ENCODE measurements around the gene AKAP6.
A peak's percentile ranks its signal among the peaks of the same experiment; 100 is the strongest.

AKAP6 gene

GRCh38 chr14:32594766-32595165 is 265.7 kb downstream of the AKAP6 start:
- DNase-seq, result no peak

- no peak for DNase-seq
Observed at GRCh38 chr14:32595497-32595896, 266.4 kb downstream of the AKAP6 start.

- no peak for DNase-seq
Observed at GRCh38 chr14:32596390-32596789, 267.3 kb downstream of the AKAP6 start.

GRCh38 chr14:32597771-32598170 is 268.7 kb downstream of the AKAP6 start:
- no peak for DNase-seq

GRCh38 chr14:32601069-32601468 is 272.0 kb downstream of the AKAP6 start:
- no peak for DNase-seq

- DNase-seq, result no peak
Observed at GRCh38 chr14:32601906-32602305, 272.8 kb downstream of the AKAP6 start.

GRCh38 chr14:32602699-32603098 is 273.6 kb downstream of the AKAP6 start:
- DNase-seq, result no peak

- no peak for DNase-seq
Observed at GRCh38 chr14:32603992-32604565, 275.0 kb downstream of the AKAP6 start.

GRCh38 chr14:32606301-32606700 is 277.2 kb downstream of the AKAP6 start:
- no peak for DNase-seq

- no peak for DNase-seq
Observed at GRCh38 chr14:32607399-32607798, 278.3 kb downstream of the AKAP6 start.

GRCh38 chr14:32608857-32609256 is 279.8 kb downstream of the AKAP6 start:
- DNase-seq, result no peak

GRCh38 chr14:32609388-32609787 is 280.3 kb downstream of the AKAP6 start:
- DNase-seq, result no peak

GRCh38 chr14:32611752-32612151 is 282.7 kb downstream of the AKAP6 start:
- no peak for DNase-seq

- DNase-seq, result no peak
Observed at GRCh38 chr14:32618991-32619390, 289.9 kb downstream of the AKAP6 start.

GRCh38 chr14:32620303-32620702 is 291.2 kb downstream of the AKAP6 start:
- no peak for DNase-seq

GRCh38 chr14:32620724-32621123 is 291.6 kb downstream of the AKAP6 start:
- DNase-seq, result no peak

- DNase-seq, result no peak
Observed at GRCh38 chr14:32621585-32621984, 292.5 kb downstream of the AKAP6 start.

- no peak for DNase-seq
Observed at GRCh38 chr14:32622742-32623141, 293.6 kb downstream of the AKAP6 start.

GRCh38 chr14:32623300-32624093 is 294.4 kb downstream of the AKAP6 start:
- DNase-seq, result peak; percentile 14

- DNase-seq, result no peak
Observed at GRCh38 chr14:32625211-32625610, 296.1 kb downstream of the AKAP6 start.

- no peak for DNase-seq
Observed at GRCh38 chr14:32627545-32628298, 298.6 kb downstream of the AKAP6 start.

GRCh38 chr14:32629236-32629635 is 300.1 kb downstream of the AKAP6 start:
- no peak for DNase-seq

- no peak for DNase-seq
Observed at GRCh38 chr14:32630701-32631100, 301.6 kb downstream of the AKAP6 start.
